Esophagus muscularis mucosa (tissue), 4 donors: ENCODE data around the gene DDX47. TPM values are rescaled to one million over a fixed set of nuclear protein-coding genes. Genes with fewer than 3 reads are reported as not detected.

ENCODE experiments used
- DNase-seq: peaks from one replicate; pipeline ENCODE4 v3.0.0-alpha.2; 2017; ENCODE audit errors: extremely low spot score
- H3K27ac ChIP-seq, 4 donors: fragments of 200-600 bp; sonication (generic); replicated peaks in 1 of 4; 1 replicate in 3 of 4; 2 replicates in 1 of 4; pipeline ENCODE4 v1.5.1; 2016 to 2019; ENCODE audit warnings: mild to moderate bottlenecking in 1 of 4
- H3K27me3 ChIP-seq, 4 donors: fragments of 200-600 bp; sonication (generic); one replicate each; pipeline versions ENCODE4 v1.5.1 to v1.6.0; 2016 to 2019
- H3K36me3 ChIP-seq, 4 donors: fragments of 200-600 bp; sonication (generic); one replicate each; pipeline ENCODE4 v1.5.1; 2016 to 2019
- H3K4me1 ChIP-seq, 4 donors: fragments of 200-600 bp; sonication (generic); one replicate each; pipeline ENCODE4 v1.5.1; 2016 to 2019
- H3K4me3 ChIP-seq, 4 donors: fragments of 200-600 bp; sonication (generic); 1 replicate in 2 of 4; 2 replicates in 2 of 4; pipeline ENCODE4 v1.5.1; 2016 to 2019; ENCODE audit warnings: mild to moderate bottlenecking in 4 of 4, moderate library complexity in 1 of 4
- H3K9me3 ChIP-seq, 4 donors: fragments of 200-600 bp; sonication (generic); 1 replicate in 3 of 4; 2 replicates in 1 of 4; pipeline ENCODE4 v1.5.1; 2016 to 2019
- CTCF ChIP-seq, 3 experiments: fragments of 200-600 bp in 2 of 3; fragments of 450-650 bp in 1 of 3; sonication (generic) in 2 of 3; IDR thresholded peaks; one replicate each; pipeline ENCODE4 v1.5.1; 2017 to 2019; ENCODE audit warnings: antibody characterized with exemption in 3 of 3, mild to moderate bottlenecking in 2 of 3, moderate library complexity in 1 of 3
- EP300 ChIP-seq: sonication (generic); formaldehyde crosslinking; IDR thresholded peaks from one replicate; pipeline ENCODE4 v1.6.1; 2017; ENCODE audit warnings: antibody characterized with exemption
- POLR2A ChIP-seq: fragments of 450-650 bp; IDR thresholded peaks from one replicate; pipeline ENCODE4 v1.6.1; 2017; ENCODE audit warnings: antibody characterized with exemption, moderate library complexity, mild to moderate bottlenecking, low read depth
- POLR2AphosphoS5 ChIP-seq, 2 donors: sonication (generic); formaldehyde crosslinking; IDR thresholded peaks; one replicate each; pipeline ENCODE4 v1.6.1; 2017; ENCODE audit warnings: antibody characterized with exemption in 2 of 2
- WGBS: methylation state at CpG from one replicate; pipeline ENCODE4 v1.1.5; 2018; 5-methylcytosine and 5-hydroxymethylcytosine counted together
- intact Hi-C: fragments of 100-400 bp; cut with DNase I; formaldehyde crosslinking; loops from one replicate; pipeline ENCODE4 v1.15.1; 2023
- total RNA-seq, 4 donors: library from RNA; depleted of rRNA; stranded (reverse); fragments of >200 nt; gene quantifications; one replicate each; pipeline versions ENCODE4 v1.1.0 to v1.2.1, GENCODE V29; 2016

DDX47 gene
- total RNA-seq, 4 donors from 2014 or later: 37.1 to 67.1 (median 53.9) TPM

GRCh38 chr12:12788675-12789368 lies 24.3 kb upstream of the DDX47 start:
- WGBS: 16% methylated on average over 9 of the region's 9 CpGs

GRCh38 chr12:12790956-12791355 lies 22.2 kb upstream of the DDX47 start:
- 52% methylated on average over 4 of the region's 4 CpGs for WGBS
- Histone ChIP-seq H3K27ac (no peak overlapping the region), H3K36me3 (peaks cover 0 to 13% (median 0%) of the 10 kb centered on the region in 4 donors), H3K27me3 (no peaks in the 10 kb centered on the region), H3K4me1 (peaks cover 21 to 53% (median 48%) of the 10 kb centered on the region in 4 donors), H3K9me3 (no peaks in the 10 kb centered on the region), H3K4me3 (no peak overlapping the region)
- TF ChIP-seq POLR2A: no peak
- TF ChIP-seq CTCF (IDR thresholded peaks at IDR 0.05): no peak
- no peak for DNase-seq
- intact Hi-C loops: loop anchor here (10.0 kb wide), 1 partner anchor 194 kb away; no protein-coding TSS in a partner anchor

More at GRCh38 chr12:12788675-12789368, 24.3 kb upstream of the DDX47 start:
- TF ChIP-seq CTCF (IDR thresholded peaks at IDR 0.05) (peak; percentile 77 to 83 (median 83)), POLR2AphosphoS5 (IDR thresholded peaks at IDR 0.05) (peak; percentile 47 to 66), EP300 (no peak), POLR2A (no peak)
- no peaks in the 10 kb centered on the region for H3K9me3 ChIP-seq
- no peak for DNase-seq
- H3K27ac ChIP-seq: peak overlapping the region; percentile 85 to 95 (median 92)
- intact Hi-C loops: loop anchor here (5.0 kb wide), 2 partner anchors 62 to 103 kb away; partner anchors contain the start of gene GPRC5A
- H3K36me3 ChIP-seq: peaks cover 0 to 13% (median 0%) of the 10 kb centered on the region in 4 donors
- no peaks in the 10 kb centered on the region for H3K27me3 ChIP-seq
- peaks cover 25 to 53% (median 47%) of the 10 kb centered on the region in 4 donors for H3K4me1 ChIP-seq
- H3K4me3 ChIP-seq: peak overlapping the region in 3 of 4 donors; percentile 63 to 75 (median 66)

- no peaks in the 10 kb centered on the region for H3K27me3 ChIP-seq
- peaks cover 21 to 47% (median 40%) of the 10 kb centered on the region in 4 donors for H3K4me1 ChIP-seq
- 26% methylated on average over 7 of the region's 7 CpGs for WGBS
- peaks cover 0 to 13% (median 0%) of the 10 kb centered on the region in 4 donors for H3K36me3 ChIP-seq
- TF ChIP-seq POLR2AphosphoS5 (IDR thresholded peaks at IDR 0.05) (peak in 1 of 2 donors; percentile 5), POLR2A (no peak), CTCF (IDR thresholded peaks at IDR 0.05) (no peak), EP300 (no peak)
- H3K27ac ChIP-seq: peak overlapping the region; percentile 44 to 59 (median 46)
- H3K9me3 ChIP-seq: no peaks in the 10 kb centered on the region
- intact Hi-C loops: loop anchor here (10.0 kb wide), 1 partner anchor 193 kb away; no protein-coding TSS in a partner anchor
- H3K4me3 ChIP-seq: peak overlapping the region; percentile 30 to 42 (median 37)
- DNase-seq: no peak
Observed at GRCh38 chr12:12791756-12792369, 21.3 kb upstream of the DDX47 start.

- intact Hi-C loops: loop anchor here (10.0 kb wide), 1 partner anchor 192 kb away; no protein-coding TSS in a partner anchor
- no peak for DNase-seq
- Histone ChIP-seq H3K4me3 (peak overlapping the region in 2 of 4 donors; percentile 30 to 42), H3K27me3 (no peaks in the 10 kb centered on the region), H3K27ac (peak overlapping the region; percentile 44 to 59 (median 46)), H3K9me3 (no peaks in the 10 kb centered on the region), H3K4me1 (peaks cover 20 to 43% (median 37%) of the 10 kb centered on the region in 4 donors), H3K36me3 (peaks cover 0 to 13% (median 0%) of the 10 kb centered on the region in 4 donors)
- TF ChIP-seq POLR2AphosphoS5 (IDR thresholded peaks at IDR 0.05) (no peak), POLR2A (no peak), EP300 (no peak), CTCF (IDR thresholded peaks at IDR 0.05) (no peak)
- 29% methylated on average over 6 of the region's 6 CpGs for WGBS
Observed at GRCh38 chr12:12792421-12792820, 20.7 kb upstream of the DDX47 start.
